Astrocyte of the spinal cord (primary cell): ENCODE results near the gene TRUB1.

Source experiments
- DNase-seq: peaks from one replicate; pipeline ENCODE4 v3.0.0; 2011; ENCODE audit warnings: low read depth, low spot score
- H3K4me3 ChIP-seq: 2 replicates; pipeline ENCODE4 v1.5.1; 2011; ENCODE audit warnings: low read depth, mild to moderate bottlenecking, low read length, moderate library complexity
- CTCF ChIP-seq: IDR thresholded peaks from 2 replicates; pipeline ENCODE4 v1.5.1; 2012; ENCODE audit warnings: low read depth, mild to moderate bottlenecking, low read length, inconsistent platforms
- in situ Hi-C: cut with HindIII; loops from 2 replicates; pipeline ENCODE4 v1.10.0; 2017; ENCODE audit warnings: low sequenced_read_pairs

The TRUB1 gene

GRCh38 chr10:114963908-114964307 is 25.9 kb downstream of the TRUB1 start:
- no peak for TF ChIP-seq CTCF
- no peak overlapping the region for H3K4me3 ChIP-seq
- in situ Hi-C loops = no loop called here
- no peak for DNase-seq

GRCh38 chr10:114967071-114967470 is 29.1 kb downstream of the TRUB1 start:
- in situ Hi-C loops = no loop called here
- no peak overlapping the region for H3K4me3 ChIP-seq
- TF ChIP-seq CTCF = no peak
- DNase-seq = peak; percentile 33

- in situ Hi-C loops = no loop called here
- no peak overlapping the region for H3K4me3 ChIP-seq
- no peak for TF ChIP-seq CTCF
- no peak for DNase-seq
Observed at GRCh38 chr10:114970515-114970914, 32.5 kb downstream of the TRUB1 start.

- in situ Hi-C loops = no loop called here
- TF ChIP-seq CTCF = no peak
- DNase-seq = no peak
- no peak overlapping the region for H3K4me3 ChIP-seq
Observed at GRCh38 chr10:114973306-114973705, 35.3 kb downstream of the TRUB1 start.

- DNase-seq = no peak
- no peak overlapping the region for H3K4me3 ChIP-seq
- in situ Hi-C loops = no loop called here
- TF ChIP-seq CTCF = no peak
Observed at GRCh38 chr10:114973997-114974396, 36.0 kb downstream of the TRUB1 start.

- no peak for TF ChIP-seq CTCF
- no peak for DNase-seq
- H3K4me3 ChIP-seq = no peak overlapping the region
- in situ Hi-C loops = no loop called here
Observed at GRCh38 chr10:114974625-114975024, 36.6 kb downstream of the TRUB1 start.

GRCh38 chr10:114975091-114975490 is 37.1 kb downstream of the TRUB1 start:
- in situ Hi-C loops = no loop called here
- no peak overlapping the region for H3K4me3 ChIP-seq
- DNase-seq = no peak
- no peak for TF ChIP-seq CTCF
